Measurements from ENCODE around the gene DCST1.
A peak's percentile ranks its signal among the peaks of the same experiment; 100 is the strongest.
"Not testable (repeated sequence)": the region's sequence is repeated elsewhere in the genome, so short reads cannot be mapped to it uniquely, and the experiment has no call there.

Gene DCST1, protein sequence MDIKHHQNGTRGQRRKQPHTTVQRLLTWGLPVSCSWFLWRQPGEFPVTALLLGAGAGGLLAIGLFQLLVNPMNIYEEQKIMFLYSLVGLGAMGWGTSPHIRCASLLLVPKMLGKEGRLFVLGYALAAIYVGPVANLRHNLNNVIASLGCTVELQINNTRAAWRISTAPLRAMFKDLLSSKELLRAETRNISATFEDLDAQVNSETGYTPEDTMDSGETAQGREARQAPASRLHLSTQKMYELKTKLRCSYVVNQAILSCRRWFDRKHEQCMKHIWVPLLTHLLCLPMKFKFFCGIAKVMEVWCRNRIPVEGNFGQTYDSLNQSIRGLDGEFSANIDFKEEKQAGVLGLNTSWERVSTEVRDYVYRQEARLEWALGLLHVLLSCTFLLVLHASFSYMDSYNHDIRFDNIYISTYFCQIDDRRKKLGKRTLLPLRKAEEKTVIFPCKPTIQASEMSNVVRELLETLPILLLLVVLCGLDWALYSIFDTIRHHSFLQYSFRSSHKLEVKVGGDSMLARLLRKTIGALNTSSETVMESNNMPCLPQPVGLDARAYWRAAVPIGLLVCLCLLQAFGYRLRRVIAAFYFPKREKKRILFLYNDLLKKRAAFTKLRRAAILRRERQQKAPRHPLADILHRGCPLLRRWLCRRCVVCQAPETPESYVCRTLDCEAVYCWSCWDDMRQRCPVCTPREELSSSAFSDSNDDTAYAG

DNA sequence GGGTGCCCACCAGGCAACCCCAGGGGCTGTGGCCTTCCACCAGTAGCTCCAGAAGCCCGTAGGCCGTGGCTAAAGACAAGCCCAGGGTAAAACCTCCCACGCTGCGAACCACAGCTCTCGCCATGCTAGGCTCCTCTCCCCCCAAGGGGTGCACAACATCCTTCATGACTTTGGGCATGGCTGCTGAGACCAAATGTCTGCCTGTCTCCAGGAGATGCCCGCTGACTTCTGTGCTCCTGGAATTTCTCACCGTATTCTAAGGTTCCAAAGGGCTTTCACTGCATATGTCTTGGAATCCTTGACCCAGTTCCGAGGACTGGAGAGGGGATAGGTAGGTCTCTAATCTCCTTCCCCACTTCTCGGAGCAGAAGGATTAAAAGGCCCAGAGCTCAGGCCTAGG, at the start of gene DCST1, which contains the start of gene DCST2:
Gene DCST1 (plus strand): TSS at position 301 of the 400 bp plus-strand sequence. CDS start 213 bp downstream, outside the sequence.
Gene DCST2 (minus strand): TSS at position 258 of the 400 bp plus-strand sequence. CDS start 80 bp downstream, at position 178.
- DNase-seq: no peak

DNA sequence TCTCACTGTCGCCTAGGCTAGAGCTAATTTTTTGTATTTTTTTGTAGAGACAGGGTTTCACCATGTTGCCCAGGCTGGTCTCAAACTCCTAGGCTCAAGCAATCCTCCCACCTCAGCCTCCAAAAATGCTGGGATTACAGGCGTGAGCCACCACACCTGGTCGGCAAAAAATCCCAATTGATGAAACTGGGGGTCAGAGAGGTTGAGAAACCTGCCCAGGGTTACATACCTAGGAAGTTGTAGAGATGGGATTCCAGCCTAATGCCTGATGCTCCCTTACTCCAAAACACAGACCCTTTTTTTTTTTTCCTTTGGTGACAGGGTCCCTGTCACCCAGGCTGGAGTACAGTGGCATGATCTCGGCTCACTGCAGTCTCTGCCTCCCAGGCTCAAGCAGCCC, 46.9 kb upstream of the DCST1 start:
- not testable (repeated sequence) for DNase-seq

DNA sequence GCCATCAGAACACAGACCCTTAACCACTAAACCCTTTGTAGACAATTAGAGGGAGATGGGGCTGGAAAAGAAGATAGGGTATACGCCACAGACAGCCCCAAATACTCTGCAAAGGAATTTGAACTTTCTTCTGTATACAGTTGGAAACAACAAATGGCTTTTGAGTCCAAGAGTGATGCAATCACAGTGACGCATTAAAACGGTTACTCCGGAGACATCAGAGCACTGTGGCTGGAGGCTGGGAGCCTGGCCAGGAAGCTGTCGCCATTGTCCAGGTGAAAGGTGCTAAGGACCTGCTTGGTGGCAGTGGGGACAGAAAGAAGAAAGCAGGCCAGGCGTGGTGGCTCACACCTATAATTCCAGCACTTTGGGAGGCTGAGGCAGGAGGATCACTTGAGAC, 46.3 kb upstream of the DCST1 start:
- no peak for DNase-seq

DNA sequence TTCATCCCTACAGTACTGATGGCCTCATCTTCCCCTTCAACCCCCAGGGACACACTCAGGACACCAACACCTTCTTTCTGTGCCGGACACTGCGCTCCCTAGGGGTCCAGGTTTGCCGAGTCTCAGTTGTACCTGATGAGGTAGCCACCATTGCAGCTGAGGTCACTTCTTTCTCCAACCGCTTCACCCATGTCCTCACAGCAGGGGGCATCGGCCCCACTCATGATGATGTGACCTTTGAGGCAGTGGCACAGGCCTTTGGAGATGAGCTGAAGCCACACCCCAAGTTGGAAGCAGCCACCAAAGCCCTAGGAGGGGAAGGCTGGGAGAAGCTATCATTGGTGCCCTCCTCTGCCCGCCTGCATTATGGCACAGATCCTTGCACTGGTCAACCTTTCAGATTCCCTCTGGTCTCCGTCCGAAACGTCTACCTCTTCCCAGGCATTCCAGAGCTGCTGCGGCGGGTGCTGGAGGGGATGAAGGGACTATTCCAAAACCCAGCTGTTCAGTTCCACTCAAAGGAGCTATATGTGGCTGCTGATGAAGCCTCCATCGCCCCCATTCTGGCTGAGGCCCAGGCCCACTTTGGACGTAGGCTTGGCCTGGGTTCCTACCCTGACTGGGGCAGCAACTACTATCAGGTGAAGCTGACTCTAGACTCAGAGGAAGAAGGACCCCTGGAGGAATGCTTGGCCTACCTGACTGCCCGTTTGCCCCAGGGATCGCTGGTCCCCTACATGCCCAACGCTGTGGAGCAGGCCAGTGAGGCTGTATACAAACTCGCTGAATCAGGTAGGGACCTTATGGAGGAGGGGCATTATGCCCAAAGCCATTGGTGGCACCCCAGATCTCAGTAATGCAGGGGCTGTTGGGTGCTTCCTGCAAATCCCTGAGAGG, 45.3 kb upstream of the DCST1 start:
- DNase-seq: no peak

DNA sequence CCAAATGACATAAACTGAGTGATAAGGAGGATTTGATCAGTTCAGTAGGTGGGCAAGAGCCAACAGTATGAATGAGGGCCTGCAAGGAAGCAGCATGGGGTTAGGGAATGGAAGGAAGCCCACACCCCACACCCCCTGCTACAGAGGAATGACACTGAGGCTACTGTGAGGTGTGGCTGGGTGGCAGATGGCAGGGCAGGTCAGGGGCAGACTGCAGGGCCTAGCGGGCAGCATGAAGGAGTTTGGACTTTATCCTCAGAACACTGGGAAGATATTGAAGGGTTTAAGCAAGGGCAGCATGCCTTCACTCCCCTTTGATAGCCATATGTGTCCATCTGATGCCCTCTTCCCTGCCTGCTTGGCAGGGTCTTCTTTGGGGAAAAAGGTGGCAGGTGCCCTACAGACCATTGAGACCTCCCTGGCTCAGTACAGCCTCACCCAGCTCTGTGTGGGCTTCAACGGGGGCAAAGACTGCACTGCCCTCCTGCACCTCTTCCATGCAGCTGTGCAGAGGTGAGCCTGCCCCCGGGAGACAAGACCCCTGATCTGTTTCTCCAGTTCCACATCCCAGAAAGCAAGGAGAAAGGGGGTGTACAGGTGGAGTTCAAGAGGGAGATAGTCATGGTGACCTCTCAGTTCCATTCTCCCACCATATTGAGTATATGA, 44.3 kb upstream of the DCST1 start:
- no peak for DNase-seq

DNA sequence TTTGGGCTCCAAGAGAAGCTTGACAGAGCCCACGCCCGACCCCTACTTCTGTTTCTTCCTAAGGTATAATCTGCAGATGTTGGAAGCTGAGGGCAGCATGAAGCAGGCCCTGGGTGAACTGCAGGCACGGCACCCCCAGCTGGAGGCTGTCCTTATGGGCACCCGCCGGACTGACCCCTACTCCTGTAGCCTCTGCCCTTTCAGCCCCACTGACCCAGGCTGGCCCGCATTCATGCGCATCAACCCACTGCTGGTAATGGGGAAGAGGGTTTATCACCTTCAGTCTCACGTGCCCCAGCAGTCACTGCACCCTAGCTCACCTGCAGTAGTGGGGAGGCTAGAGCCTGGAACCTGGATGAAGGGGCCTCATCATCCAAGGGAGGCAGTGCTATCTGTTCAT, 43.3 kb upstream of the DCST1 start:
- no peak for DNase-seq

DNA sequence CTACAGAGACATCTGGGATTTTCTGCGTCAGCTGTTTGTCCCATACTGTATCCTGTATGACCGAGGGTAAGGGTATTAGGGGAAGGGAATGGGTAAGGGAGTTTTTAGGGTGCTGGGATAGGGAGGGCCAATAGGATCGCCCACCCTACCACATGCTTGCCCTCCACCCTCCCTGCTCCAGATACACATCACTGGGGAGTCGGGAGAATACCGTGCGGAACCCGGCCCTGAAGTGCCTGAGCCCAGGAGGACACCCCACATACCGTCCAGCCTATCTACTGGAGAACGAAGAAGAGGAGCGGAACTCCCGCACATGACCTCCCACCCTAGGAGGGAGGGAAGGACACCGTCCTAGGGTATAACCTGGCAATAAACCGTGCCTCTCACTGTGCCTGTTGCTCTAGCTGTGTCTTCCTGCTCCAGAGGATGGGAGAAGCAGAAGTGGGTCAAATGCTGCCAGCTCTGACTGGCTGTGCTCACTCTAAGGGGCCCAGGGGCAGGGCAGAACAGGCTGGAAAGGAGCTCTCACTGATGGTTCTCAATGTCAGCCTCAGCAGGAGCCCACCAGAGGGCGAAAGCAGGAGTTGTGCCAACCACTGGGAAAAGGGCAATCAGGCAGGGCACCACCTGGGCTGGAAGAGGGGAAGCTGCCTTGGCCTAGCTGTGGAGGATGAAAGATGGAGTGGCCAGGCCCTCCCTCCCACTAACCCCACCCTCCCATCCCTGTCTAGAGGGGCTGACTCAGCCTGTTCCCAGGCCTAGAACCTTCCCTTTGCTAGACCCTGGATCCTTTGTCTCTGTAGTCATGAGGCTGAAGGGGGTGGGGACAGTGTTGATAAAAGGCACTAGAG, 40.7 kb upstream of the DCST1 start:
- no peak for DNase-seq

DNA sequence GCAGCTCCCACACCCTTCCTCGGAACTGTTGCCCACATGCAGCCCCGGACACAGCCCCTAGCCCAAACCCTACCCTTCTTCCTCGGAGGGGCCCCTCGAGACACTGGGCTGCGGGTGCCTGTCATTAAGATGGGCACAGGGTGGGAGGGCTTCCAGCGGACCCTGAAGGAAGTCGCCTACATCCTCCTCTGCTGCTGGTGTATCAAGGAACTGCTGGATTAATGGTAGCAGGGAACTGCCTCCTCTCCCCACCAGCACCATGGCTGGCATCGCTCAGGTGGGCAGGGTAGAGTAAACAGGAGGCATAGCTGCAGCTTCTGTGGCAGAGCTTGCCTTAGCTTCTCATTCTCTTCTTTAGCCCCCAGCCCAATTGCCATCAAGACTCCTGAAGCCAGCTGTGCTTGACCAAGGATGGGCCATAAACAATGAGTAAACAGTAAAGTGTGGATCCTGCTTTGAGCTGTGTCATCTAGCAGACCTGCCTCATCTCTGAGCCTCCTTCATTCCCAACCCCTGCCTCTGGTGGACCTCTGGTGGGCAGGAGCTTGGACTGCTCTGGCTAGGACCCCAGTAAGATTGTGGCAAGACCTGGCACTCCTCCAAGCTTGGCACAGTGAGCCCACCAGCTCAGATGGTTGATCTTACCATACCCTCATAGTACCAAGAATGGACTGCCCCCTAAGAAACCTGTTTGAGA, 39.9 kb upstream of the DCST1 start, which contains the start of gene LENEP:
Gene LENEP (plus strand): TSS at position 15 of the 697 bp plus-strand sequence. CDS start 22 bp downstream, at position 37.
- no peak for DNase-seq

DNA sequence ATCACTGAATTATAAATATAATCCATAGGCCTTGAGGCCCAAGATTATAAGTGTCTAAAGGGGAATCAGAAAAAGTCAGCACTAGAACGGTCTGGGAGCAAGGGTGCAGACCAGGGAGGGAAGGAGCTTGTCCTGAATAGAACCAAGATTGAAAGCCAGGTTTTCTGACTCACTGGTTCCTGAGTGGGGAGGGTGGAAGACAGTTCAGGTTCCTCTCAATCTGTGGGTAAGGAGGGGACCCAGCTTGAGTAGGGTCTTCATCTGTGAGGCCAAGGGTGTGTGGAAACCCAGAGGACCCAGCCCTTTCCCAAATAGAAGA, 39.4 kb upstream of the DCST1 start:
- DNase-seq: no peak

DNA sequence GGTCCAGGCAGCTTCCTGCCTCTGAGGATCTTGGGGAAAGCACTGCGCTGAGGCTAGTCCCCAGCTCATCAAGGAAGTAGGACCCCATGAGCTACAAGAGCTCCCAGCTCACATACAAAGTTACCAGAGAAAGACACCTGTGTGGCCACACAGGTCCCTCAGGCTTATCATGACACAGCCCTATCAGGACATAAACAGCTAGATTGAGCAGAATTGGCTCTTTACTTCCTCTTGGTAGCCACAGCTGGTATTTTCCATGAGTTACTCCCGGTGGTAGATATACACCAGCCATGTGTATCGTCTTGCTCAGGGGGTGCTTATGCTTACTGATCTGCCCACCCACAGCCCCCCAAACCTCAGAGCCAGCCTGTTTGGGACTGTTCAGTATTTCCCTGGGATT, 39.0 kb upstream of the DCST1 start:
- DNase-seq: no peak

DNA sequence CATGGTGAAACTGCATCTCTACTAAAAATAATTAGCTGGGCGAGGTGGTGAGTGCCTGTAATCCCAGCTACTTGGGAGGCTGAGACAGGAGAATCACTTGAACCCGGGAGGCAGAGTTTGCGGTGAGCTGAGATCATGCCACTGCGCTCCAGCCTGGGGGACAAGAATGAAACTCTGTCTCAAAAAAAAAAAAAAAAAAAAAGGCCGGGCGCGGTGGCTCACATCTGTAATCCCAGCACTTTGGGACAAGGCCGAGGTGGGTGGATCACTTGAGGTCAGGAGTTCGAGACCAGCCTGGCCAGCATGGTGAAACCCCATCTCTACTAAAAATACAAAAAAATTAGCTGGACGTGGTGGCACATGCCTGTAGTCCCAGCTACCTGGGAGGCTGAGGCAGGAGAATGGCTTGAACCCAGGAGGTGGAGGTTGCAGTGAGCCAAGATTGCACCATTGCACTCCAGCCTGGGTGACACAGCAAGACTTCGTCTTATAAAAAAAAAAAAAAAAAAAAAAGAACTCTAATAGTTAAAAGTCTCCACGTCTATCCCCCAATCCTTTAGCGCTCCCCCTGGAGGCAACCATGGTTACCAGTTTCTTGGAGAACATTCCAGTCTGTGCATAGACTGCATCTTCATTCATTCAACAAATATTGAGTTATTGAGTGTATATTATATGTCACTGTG, 38.2 kb upstream of the DCST1 start:
- not testable (repeated sequence) for DNase-seq

DNA sequence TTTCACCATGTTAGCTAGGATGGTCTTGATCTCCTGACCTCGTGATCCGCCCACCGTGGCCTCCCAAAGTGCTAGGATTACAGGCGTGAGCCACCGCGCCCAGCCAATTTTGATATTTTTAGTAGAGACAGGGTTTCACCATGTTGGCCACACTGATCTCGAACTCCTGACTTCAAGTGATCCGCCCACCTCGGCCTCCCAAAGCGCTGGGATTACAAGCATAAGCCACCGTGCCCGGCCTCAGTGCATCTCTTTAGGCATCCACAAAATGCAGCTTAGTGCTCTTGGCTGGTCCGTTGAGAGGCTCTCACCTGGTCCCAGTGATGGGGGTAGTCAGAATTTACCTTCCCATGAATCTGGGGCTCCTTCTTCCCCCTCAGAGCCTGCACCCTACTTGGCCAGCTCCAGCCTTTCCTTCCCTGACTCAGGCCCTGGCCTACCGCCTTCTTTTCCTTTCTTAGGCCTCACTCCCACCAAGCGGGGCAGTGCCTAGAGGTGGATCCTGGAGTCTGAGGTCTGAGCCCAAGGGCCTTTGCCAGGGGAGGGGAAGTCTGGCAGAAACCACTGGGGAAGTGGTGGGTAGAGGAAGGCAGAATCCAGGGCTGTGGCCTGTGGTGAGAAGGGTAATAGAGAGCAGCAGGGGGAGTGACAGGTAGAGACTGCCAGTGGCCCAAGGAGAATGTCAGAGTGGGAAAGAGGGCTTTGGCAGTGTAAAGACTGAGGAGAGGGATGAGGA, 36.5 kb upstream of the DCST1 start:
- DNase-seq: no peak

DNA sequence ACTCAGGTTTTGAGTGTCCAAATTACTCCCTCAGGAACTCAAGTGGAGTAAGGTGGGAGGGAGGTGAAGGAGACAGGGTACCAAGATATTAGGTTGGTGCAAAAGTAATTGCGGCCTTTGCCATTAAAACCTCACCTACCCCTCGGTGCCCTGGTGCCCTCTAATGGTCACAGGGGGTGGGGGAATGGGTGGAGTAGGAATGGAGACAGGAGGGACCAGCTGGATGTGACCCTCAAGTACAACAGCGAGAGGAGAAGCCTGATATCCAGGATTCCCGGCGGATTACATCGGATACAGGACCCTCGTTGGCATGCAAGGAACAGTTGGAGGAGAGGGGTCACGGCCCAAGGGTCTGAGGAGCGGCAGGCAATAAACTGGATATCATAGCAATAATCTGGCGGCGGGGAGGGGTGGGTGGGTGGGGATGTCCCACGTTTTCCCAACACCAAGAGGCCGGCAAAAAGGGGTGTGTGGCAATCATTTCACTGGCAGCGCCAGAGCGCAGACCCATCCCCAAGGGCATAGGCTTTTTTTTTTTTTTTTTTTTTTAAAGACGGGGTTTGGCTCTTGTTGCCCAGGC, 35.3 kb upstream of the DCST1 start:
- DNase-seq: no peak

DNA sequence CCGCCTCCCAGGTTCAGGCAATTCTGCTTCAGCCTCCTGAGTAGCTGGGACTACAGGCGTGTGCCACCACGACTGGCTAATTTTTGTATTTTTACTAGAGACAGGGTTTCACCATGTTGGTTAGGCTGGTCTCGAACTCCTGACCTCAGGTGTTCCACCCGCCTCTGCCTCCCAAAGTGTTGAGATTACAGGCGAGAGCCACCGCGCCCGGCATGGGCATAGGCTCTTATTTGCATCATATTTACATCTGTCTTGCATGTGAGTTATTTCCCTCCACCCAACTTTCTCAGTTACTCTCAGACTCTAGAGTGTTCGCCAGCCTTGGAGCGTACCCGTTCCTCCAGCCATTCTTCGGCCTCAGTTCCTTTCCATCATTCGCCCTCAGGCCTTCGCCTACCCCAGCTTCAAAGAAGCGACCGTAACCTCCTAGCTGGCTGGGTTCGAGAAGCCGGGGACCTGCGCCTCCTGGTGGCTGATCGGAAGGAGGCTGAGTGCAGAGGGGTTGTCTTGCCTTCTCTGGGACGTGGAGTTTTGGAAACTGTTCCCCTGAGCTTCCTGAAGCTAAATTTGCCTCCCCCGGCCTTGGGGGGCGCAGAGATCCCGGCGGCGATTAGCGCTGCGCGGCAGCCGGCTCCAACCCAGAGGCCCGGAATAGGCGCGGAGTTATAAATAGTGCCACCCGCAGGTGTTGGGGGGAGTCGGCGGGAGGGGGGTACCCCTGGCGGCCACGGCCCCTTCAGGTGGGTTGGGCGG, 34.6 kb upstream of the DCST1 start:
- DNase-seq: peak; percentile 51

DNA sequence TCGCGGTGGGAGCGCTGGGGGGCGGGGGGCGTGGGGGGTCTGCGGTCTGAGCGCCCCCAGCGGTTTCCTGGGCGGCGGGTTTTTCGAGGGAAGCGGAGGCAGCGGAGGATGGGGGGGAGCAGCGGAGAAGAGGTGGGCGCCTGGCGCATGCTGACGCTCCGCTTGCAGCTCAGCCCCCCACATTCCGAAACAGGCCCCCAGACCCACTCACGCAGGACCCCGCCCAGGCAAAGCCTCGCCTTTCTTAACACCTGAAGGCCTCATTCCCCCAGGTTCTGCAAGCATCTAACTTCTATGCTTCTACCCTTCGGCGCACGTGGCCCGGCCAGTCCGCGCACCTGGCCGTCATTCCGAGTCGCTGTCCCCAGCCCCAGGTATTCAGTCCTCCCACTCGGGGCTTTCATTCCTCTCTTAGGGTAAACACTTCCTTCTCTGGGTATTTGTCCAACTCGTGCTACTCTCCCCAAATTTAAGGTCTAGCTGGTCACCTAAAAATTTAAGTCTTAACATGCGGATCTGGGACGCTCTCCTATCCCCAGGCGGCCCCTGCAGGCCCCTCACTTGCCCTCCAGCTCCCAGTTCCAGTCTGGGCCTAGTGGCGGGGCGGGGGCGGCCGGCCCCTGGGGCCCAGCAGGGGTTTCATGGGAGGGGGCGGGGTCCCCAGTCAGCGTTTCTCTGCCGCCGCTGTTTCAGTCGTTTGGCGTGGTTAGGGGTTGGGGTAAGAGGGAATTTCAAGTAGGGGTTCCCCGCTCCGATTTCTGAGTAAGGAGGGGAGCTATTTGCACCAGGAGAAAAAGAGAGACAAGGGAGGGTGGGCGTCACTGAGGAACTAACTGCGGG, 33.8 kb upstream of the DCST1 start:
- no peak for DNase-seq

DNA sequence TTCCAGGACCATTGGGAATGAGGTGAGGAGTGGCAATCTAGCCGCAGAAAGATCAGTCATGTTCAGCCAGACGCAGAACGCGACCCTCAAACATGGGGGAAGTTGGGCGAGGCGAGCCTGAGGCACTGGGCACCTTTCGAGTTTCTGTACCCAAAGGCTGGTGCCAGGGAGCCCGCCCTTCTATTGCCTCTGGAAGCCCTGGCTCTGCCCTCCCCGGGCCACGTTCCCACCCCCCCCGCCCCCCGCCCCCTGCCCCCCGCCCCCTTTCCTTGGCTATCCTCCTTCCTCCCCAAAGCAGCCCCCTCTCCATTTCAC, 33.3 kb upstream of the DCST1 start:
- DNase-seq: no peak

DNA sequence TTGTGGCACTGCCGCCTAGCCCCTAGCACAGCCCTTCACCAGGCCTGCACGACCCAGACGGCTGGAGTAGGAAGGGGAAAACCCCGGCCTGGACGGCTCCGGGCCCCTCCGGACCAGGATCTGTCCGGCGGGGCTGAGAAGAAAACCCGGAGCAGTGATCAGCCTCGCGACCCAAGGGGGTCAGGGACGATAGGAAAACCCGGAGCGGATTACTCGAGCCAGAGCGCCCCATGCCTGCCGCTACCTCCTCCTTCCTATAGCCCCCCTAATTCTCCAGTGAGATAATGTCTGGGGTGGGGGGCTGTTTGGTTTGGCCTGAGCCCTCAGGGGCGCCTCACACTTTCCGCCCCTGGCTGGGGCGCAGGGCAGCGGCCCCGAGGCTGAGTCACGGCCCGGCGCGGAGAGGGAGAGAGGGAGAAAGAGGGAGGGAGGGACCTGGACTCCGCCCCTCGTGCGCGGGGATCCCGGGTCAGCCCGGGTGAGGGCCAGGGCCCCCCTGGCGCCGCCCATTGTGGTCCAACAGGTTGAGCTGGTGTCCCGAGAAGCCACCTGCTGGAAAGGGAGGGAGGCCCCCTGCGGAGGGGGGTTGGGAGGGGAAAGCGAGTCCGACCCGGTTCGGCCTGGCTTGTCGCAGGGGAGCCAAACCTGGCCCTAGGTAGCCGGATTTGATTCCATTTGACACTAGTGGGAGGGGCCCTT, 32.7 kb upstream of the DCST1 start:
- peak; percentile 72 for DNase-seq
